ENCODE measurements around the gene SLAMF1.
"Not testable (repeated sequence)": the region's sequence is repeated elsewhere in the genome, so short reads cannot be mapped to it uniquely, and the experiment has no call there.

The SLAMF1 gene

DNA sequence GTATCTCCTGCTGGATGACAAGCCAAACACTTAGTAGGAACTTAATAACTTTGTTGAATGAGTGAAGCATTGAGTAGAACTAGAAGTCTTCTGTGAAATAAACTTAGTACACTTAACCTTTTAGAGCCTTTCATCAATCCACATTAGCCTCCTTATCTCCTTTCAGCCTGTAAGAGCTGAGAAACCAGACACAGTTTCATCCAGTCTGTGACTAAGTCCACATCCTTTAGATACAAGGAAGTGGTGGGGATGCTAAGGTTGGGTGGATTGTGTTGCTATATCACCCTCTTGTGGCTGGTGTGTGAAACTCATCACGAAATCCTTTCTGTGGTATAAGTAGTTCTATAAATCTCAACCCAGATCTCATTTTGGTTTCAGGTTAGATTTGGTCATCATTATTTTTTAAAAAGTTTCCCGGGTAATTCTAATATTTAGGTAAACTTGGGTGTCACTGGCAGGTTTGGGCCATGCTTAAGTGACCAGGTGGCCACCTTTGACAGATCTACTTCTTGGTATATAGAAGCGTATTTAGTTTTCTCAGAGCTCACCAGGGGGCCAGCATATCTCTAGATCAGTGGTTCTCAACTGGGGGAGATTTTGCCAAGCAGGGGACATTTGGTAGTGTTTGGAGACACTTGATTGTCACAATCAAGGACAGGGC lies 39.7 kb downstream of the SLAMF1 start:
- in situ Hi-C loops (cut with MboI; ENCODE audit: low sequenced_read_pairs) = no loop called here

DNA sequence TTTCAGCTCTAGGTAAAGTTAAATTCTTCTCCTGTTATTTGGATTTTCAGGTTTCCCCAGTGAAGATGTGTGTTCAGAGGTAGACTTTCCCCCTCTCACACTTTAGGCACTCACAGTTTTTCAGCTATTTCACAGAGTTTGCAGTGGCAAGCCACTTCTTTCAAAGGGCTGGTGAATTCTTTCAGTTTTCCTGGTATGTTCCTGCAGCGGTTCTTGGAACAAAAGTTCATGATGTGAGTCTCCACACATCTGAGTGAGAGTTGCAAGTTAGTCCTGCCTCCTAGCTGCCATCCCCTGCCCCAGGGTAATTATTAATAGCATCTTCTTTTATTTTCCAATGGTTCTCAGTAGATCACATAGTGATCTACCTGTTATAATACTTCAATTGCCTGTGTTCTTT lies 40.2 kb downstream of the SLAMF1 start:
- in situ Hi-C loops (cut with MboI; ENCODE audit: low sequenced_read_pairs) = no loop called here

DNA sequence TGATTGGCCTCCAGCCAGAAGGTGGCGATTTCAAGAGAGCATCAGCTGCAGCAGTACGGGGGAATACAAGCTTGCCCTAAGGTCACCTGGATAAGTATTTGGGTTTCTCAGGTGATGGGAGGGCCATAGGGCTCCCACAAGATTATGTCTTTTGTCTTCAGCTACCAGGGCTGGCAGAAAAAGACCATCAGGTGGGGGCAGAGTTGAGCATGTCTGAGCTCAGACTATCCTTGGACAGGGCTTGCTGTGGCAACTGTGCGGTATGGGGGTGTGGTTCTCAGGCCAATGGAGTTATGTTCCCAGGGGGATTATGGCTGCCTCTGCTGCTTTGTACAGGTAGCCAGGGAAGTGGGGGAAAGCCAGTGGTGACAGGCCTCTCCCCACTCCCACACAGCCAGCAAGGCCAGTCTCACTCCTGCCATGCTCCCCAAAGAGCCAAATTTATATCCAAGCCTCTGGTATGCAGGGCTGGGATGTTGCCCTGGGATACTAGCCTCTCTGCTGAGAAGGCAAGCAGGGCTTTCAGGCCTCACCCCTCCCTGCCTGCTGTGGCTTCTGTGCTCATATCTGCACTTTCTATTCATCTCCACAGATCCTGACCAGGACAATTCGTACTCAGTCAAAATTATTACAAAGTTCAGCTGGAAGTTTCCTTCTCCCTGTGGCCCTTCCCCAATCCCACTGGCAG lies 40.9 kb downstream of the SLAMF1 start:
- in situ Hi-C loops (cut with MboI; ENCODE audit: low sequenced_read_pairs) = no loop called here

DNA sequence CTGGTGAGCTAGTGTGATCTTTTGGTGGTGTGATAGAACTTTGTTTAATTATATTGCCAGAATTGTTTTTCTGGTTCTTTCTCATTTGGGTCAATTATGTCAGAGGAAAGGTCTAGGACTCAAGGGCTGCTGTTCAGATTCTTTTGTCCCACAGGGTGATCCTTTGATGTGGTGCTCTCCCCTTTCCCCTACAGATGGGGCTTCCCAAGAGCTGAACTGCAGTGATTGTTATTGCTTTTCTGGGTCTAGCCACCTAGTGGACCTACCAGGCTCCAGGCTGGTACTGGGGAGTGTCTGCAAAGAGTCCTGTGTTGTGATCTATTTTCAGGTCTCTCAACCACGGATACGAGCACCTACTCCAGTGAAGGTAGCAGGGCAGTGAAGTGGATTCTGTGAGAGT lies 41.6 kb downstream of the SLAMF1 start:
- in situ Hi-C loops (cut with MboI; ENCODE audit: low sequenced_read_pairs) = no loop called here

DNA sequence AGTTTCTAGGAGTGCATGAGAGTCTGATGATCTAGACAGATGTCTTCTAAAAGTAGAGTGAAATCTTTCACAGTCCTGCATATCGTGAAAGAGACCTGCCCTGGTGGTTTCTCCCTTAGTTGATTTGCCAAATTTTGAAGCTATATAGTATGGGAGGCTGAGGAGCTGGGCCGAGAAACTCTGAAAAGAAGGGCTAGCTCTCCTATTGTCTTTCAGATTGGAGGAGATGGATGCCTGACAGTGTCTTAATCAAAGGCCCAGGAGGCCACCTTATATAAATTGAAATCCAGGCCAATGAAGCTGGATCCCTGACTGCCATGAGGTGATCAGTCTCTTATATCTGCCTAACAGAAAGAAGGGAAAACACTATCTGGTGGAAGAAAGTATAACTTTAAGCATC lies 49.1 kb downstream of the SLAMF1 start:
- in situ Hi-C loops (cut with MboI; ENCODE audit: low sequenced_read_pairs) = no loop called here

DNA sequence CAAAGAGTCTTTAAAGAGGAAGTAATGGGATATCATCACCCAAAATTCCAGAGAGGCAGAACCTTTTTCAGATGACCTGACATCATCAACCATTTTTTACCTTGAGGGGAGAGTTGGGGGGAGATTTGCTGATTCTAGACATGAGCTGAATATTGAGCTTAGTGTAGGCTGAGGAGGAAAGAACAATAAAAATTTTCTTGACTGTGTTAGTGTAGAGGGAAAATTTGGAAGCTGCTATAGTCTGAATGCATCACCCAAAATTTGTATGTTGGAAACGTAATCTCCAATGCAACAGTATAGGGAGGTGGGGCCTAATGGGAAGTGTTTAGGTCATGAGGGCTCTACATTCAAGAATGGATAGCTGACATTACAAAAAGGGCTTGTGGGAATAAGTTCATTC lies 49.8 kb downstream of the SLAMF1 start:
- in situ Hi-C loops (cut with MboI; ENCODE audit: low sequenced_read_pairs) = no loop called here

DNA sequence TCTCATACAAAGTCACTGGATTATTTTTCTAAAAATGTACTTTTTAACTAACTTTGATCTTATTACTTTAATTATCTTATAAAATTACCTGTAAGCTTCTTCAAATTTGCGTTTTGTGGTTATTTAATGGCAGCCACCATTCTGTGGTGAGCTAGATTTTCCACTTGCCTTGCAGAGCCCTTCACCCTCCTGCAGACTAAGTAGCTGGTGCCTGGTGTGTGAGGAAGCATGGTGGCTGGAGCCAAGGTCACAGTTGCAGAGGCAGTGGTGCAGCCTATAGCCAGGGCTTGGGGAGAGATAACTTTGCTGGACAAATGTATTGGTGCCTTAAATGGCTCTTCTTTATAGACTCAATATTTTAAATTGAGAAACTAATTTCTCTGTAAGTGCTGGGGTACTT lies 56.4 kb downstream of the SLAMF1 start:
- in situ Hi-C loops (cut with MboI; ENCODE audit: low sequenced_read_pairs) = no loop called here

DNA sequence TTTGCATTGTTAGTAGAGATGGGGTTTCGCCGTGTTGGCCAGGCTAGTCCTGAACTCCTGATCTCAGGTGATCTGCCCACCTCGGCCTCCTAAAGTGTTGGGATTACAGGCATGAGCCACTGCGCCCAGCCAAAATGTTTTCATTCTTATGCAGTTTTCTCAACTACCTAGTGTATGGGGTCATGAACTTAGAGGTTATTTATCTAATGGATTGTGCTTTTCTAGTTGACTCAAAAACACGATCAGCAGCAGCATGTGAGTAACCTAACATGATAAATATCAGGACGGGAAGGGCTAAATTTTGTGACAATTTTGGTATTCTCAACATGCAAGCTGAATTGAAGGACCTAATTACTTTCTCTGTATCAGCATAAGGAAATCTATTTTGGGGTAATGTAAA lies 58.4 kb downstream of the SLAMF1 start:
- in situ Hi-C loops (cut with MboI; ENCODE audit: low sequenced_read_pairs) = no loop called here

DNA sequence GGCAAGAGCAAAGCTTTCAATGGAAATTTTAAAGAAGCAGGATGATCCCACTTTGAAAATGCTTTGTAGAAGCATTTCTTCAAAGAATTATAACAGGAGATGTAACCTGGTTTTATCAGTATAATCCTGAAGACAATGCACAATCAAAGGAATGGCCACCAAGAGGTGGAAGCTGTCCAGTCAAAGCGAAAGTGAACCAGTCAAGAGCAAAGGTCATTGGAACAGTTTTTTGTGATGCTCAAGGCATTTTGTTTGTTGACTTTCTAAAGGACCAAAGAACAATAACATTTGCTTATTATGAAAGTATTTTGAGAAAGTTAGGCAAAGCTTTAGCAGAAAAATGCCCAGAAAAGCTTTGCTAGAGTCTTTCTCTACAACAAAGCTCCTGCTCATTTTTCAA lies 62.1 kb downstream of the SLAMF1 start:
- in situ Hi-C loops (cut with MboI; ENCODE audit: low sequenced_read_pairs) = no loop called here

DNA sequence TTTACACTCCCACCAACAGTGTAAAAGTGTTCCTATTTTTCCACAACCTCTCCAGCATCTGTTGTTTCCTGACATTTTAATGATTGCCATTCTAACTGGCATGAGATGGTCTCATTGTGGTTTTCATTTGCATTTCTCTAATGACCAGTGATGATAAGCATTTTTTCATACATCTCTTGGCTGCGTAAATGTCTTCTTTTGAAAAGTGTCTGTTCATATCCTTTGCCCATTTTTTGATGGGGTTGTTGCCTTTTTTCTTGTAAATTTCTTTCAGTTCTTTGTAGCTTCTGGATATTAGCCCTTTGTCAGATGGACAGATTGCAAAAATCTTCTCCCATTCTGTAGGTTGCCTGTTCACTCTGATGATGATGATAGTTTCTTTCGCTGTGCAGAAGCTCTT lies 63.9 kb downstream of the SLAMF1 start:
- in situ Hi-C loops (cut with MboI; ENCODE audit: low sequenced_read_pairs) = not testable (repeated sequence)

DNA sequence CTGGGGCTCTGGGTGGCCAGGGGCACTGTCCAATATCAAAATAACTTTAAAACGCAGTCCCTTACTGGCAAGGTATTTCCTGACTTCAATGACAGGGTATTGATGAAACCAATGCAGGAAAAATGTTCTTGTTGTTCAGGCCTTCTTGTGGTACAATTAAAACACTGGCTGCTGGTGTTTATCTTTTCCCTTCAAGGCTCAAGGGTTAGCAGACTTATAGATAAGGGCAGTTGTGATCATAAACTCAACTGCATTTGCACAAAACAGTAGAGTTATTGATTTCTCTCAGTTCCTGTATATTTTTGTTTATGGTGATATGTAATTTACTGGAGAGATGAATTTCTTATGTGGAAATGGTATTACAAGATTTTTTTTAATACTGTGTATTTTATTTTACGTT lies 64.9 kb downstream of the SLAMF1 start:
- in situ Hi-C loops (cut with MboI; ENCODE audit: low sequenced_read_pairs) = no loop called here

DNA sequence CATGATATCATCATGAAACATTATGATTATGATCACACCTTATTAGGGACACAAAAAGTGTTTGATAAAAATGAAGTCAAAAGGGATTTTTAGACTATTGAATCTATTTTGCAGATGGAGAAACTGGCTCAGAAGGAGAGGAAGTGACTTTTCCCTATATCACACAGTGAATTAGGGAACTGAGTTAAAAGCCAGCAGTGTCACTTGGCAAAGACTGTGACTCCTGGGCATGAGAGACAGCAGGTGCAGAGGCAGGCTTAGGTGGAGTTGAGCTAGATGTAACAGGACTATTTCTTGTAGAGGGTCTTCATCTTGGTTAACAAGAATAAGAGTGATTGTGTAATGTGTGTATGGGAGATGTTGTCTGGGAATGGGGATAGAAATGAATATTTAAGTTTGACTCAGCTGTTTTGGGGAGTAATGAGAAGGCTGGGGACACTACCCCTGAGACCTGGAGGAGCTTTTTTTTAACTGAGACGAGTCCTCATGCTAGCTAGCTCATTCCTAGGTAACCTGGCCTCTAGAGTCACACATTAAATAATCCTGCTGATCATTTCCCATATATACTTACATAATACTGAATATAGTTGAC lies 66.5 kb downstream of the SLAMF1 start:
- in situ Hi-C loops (cut with MboI; ENCODE audit: low sequenced_read_pairs) = no loop called here

DNA sequence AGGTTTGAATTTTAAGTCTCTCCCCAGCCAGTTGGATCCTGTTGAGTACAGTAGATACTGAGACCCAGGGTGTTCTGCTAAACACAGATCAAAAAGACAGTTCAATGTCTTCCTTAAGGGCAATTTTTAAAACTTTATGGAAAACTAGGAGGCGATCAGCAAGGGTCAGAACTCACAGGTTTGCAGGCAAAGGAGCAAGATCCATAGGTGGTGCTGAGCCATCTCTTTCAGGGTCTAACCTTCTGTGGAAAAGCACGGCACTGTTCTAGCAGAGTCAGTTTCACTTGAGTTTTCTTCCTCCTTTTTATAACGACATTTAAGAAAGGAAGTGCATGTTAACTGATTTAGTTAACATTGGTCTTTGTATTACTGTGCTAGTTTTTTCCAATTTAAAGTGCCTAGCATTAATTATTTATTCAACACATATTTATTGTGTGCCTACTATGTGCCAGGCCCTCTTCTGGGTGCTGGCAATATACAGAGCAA lies 67.6 kb downstream of the SLAMF1 start, which contains the start of gene CD84:
TSS of gene CD84 (minus strand) at position 281 of the 486 bp plus-strand sequence. CDS start at position 222, 59 bp downstream.
- in situ Hi-C loops (cut with MboI; ENCODE audit: low sequenced_read_pairs) = no loop called here

DNA sequence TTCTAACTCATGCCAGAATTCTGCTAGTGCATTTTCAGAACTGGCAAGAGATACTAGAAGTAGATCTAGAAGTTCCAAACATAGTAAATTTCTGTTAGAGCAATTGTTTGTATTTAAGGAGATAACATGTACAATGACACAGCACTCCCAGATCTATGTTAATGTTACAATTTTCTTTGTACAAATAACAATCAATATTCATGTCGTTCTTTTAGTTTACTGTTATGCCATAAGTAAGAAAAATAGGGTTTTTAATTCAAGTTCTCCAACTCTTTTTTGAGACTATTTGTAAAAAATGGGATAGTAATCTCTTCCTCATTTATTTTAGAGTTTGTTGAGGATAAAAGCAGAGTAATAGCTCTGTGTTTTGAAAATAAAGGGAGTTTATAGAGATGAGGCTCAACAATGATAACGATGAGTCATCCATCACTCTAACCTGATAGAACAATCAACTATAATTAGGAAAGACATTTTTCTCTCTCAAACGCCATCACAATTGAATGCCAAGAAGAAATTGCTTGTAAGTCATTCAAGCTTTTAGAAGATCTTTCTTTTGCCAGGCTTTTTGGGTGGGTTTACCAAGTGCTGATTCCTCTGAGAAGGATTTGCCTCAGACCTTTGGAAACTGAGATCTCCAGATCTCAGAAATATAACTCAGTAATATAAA lies 68.2 kb downstream of the SLAMF1 start:
- in situ Hi-C loops (cut with MboI; ENCODE audit: low sequenced_read_pairs) = no loop called here

DNA sequence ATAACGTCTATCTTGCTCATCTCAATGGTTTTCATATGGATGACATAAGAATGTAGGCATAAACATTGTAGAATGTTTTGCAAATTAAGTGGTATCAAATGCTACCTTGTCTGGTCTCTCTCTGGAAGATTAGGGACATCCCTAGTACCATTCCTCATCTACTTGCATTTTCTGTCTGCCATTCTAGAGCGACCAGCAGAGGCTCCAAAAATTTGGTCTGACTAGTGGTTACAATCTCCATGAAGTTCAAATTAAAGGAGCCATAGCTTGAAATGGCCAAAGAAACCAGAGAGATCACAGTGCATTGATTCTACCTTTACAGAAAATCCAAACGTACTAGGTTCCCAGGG lies 68.7 kb downstream of the SLAMF1 start:
- in situ Hi-C loops (cut with MboI; ENCODE audit: low sequenced_read_pairs) = no loop called here

DNA sequence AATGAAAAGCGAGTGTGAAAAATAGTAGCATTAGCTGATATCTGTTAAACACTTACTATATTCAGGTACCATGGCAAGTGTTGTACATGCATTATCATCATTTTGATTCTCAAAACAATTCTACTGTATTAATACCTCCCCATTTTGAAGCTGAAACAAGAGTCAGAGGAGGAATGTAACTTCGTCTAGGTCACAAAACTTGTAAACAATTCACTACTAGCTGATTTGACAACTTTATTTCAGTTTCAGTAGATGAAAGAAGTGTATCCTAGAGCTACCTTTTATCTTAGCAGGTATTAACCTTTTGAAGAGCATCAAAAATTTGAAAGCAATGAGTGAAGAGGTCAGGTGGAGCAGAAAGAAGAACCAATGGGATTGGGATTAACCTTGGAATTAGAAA lies 69.2 kb downstream of the SLAMF1 start:
- in situ Hi-C loops (cut with MboI; ENCODE audit: low sequenced_read_pairs) = no loop called here

DNA sequence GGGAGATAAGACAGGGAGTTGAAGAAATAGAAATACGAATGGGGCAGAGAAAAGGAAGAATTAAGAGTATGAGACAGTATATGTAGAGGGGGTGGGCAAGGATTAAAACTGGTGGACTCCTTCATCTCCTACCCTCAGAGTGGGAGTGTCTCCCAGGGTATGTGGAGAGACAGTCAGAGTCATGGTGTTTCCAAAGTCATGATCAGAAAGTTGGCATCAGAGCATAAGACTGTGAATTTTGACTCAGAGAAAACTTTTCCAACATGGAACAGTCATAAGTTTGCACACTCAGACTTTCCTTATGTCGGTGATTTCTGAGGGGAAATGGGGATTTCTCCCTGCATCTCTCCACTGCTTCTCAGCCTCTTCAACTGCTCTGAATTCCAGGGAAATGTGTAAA lies 70.0 kb downstream of the SLAMF1 start:
- in situ Hi-C loops (cut with MboI; ENCODE audit: low sequenced_read_pairs) = no loop called here

DNA sequence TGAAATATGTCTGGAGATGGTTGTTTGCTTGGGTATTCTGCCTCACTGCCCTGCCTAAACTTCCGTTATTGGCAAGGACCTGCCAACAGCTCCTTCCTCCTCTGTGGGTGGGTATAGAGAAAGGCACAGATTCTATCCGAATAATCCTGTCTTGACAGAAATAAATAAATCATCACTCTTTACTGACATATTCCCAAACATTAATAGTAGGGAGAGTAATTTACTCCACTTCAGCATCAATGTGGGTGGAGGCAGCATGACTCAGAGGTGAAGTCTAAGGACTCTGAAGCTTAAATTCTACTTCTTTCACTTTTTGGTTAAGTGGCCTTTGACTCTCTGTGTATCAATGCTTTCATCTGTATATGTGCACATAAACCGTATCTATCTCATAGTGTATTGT lies 70.5 kb downstream of the SLAMF1 start:
- in situ Hi-C loops (cut with MboI; ENCODE audit: low sequenced_read_pairs) = no loop called here

DNA sequence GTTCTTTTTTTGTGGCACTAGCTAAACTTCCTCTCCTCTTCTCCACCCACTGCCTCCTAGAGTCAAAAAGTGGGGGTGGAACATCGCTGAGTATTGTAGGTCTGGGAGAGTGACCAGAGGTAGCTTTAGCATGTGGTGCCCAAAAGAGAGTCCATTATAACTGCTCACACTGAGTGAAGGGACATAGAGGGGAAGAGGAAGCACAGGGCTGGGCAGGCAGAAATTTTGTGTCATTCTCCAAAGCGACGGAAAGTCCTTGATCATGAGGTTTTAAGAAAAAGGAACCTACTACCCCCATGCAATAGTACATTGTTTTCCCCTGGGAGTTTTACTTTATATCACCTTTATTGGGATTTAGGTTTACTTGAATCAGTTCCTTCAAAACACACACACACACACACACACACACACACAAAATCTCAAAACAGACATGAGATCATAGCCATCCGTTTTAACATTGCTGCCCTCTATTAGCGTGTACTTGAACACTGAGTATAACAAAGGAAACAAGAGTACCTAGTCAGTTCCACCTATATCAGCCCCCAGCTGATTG lies 71.7 kb downstream of the SLAMF1 start:
- in situ Hi-C loops (cut with MboI; ENCODE audit: low sequenced_read_pairs) = no loop called here

DNA sequence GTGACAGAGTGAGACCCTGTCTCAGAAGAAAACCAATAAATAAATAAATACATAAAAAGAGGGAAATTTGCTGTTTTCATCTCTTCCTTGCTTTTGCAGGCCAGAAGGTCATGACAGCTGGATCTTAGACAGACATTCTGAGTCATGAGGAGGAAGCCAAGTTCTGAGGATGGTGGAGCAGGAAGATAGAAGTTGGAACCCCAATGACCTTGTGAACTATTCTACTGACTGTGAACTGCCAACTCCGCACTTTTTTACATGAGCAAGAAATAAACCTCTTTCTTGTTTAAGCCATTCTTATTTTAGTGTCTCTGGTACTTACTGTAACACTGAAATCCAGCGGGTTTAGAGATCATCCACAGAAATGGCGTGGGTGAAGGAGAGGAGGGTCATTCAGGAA lies 76.0 kb downstream of the SLAMF1 start:
- in situ Hi-C loops (cut with MboI; ENCODE audit: low sequenced_read_pairs) = no loop called here

DNA sequence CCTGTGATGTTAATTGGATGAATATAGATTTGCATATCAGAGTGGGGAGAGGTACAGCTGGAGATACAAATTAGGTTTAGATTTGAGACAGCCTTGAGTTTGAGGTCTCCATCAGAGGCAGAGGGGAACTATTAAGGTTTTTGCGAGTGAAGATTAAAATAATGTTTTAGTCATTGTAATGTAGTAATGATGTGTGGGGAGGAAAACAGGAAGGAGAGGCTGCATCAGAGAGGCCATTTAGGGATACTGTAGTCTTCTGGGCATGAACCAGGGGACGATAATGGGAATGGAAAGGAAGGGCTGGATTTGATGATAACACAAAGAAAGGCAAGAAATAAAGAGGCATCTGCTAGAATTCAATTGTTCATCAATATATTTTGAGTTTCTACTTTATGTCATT lies 77.0 kb downstream of the SLAMF1 start:
- in situ Hi-C loops (cut with MboI; ENCODE audit: low sequenced_read_pairs) = no loop called here

All from hTERT RPE-1 (cell line).